HL-60/S4 treated with retinoic acid at 250 ng/mL for 4 days and 3 days (cell line): ENCODE results near the gene GBF1.
"Not testable (repeated sequence)": the region's sequence is repeated elsewhere in the genome, so short reads cannot be mapped to it uniquely, and the experiment has no call there.

Experiments
- in situ Hi-C: fragments of 300-500 bp; cut with MboI; formaldehyde crosslinking; loops from 2 replicates; pipeline ENCODE4 v1.7.0; 2022; ENCODE audit warnings: low sequenced_read_pairs

The GBF1 gene, protein sequence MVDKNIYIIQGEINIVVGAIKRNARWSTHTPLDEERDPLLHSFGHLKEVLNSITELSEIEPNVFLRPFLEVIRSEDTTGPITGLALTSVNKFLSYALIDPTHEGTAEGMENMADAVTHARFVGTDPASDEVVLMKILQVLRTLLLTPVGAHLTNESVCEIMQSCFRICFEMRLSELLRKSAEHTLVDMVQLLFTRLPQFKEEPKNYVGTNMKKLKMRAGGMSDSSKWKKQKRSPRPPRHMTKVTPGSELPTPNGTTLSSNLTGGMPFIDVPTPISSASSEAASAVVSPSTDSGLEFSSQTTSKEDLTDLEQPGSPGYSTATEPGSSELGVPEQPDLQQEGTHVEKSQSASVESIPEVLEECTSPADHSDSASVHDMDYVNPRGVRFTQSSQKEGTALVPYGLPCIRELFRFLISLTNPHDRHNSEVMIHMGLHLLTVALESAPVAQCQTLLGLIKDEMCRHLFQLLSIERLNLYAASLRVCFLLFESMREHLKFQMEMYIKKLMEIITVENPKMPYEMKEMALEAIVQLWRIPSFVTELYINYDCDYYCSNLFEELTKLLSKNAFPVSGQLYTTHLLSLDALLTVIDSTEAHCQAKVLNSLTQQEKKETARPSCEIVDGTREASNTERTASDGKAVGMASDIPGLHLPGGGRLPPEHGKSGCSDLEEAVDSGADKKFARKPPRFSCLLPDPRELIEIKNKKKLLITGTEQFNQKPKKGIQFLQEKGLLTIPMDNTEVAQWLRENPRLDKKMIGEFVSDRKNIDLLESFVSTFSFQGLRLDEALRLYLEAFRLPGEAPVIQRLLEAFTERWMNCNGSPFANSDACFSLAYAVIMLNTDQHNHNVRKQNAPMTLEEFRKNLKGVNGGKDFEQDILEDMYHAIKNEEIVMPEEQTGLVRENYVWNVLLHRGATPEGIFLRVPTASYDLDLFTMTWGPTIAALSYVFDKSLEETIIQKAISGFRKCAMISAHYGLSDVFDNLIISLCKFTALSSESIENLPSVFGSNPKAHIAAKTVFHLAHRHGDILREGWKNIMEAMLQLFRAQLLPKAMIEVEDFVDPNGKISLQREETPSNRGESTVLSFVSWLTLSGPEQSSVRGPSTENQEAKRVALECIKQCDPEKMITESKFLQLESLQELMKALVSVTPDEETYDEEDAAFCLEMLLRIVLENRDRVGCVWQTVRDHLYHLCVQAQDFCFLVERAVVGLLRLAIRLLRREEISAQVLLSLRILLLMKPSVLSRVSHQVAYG (N-terminal part only)

GRCh38 chr10:102245082-102245931 lies at the start of gene GBF1:
Gene GBF1, plus strand, starts transcription at chr10:102245532. Its CDS starts 13,407 bp downstream, at chr10:102258939.
- in situ Hi-C loops, result loop anchor here (25.0 kb wide), 1 partner anchor 342 kb away; no protein-coding TSS in a partner anchor

DNA sequence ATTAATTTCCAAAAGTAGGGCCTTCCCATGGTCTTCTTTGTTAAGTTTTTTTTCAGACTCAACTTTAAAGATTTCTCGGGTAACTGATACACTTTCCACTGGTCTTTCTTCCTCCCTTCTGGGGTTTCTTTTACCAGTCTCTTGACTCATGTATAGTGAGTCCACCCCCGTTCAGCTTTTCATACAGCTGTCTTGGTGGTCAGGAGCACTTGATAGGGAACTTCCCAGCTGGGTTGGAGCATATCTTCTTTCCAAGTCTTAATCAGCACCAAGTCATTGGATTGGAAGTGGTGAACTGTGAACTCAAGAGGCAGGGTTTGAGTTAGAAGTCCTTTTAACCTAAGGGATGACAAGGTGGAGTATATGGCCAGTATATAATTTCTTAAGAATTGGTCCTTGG lies 48.4 kb upstream of the GBF1 start:
- in situ Hi-C loops, result no loop called here

- in situ Hi-C loops, result no loop called here
These were observed 47.3 kb upstream of the GBF1 start for GRCh38 chr10:102198027-102198426.

- in situ Hi-C loops, result no loop called here
These were observed 44.3 kb upstream of the GBF1 start for GRCh38 chr10:102200751-102201640.

- in situ Hi-C loops, result no loop called here
These were observed 42.9 kb upstream of the GBF1 start for GRCh38 chr10:102202386-102202785.

GRCh38 chr10:102208311-102209035 lies 36.9 kb upstream of the GBF1 start:
- in situ Hi-C loops, result no loop called here

DNA sequence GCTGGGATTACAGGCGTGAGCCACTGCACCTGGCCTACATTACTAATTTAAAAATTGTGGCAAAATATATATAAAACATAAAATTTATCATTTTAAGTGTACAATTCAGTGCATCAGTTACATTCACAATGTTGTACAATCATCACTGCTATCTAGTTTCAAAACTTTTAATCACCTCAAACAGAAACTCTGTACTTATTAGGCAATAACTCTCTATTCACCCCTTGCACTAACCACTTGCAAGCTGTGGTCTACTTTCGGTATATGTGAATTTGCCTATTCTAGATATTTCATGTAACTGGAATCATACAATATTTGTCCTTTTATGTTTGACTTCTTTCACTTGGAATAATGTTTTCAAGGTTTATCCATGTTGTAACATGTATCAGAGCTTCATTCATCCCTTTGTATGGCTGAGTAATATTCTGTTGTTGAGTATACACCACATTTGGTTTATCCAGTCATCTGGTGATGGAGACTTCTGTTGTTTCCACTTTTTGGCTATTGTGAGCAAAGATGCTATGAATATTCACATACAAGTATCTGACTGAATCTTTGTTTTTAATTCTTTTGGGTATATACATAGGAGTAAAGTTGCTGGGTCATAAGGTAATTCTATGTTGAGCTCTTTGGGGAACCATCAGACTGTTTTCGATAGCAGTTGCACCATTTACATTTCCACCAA lies 33.6 kb upstream of the GBF1 start:
- in situ Hi-C loops, result no loop called here

DNA sequence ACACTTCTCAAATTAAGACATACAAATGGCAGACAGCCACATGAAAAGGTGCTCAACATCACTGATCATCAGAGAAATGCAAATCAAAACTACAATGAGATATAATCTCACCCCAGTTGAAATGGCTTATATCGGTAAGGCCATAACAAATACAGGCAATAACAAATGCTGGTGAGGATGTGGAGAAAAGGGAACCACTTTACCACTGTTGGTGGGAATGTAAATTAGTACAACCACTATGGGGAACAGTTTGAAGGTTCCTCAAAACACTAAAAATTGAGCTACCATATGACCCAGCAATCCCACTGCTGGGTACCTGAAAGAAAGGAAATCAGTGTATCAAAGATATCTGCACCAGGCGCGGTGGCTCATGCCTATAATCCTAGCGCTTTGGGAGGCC lies 31.7 kb upstream of the GBF1 start:
- in situ Hi-C loops, result not testable (repeated sequence)

DNA sequence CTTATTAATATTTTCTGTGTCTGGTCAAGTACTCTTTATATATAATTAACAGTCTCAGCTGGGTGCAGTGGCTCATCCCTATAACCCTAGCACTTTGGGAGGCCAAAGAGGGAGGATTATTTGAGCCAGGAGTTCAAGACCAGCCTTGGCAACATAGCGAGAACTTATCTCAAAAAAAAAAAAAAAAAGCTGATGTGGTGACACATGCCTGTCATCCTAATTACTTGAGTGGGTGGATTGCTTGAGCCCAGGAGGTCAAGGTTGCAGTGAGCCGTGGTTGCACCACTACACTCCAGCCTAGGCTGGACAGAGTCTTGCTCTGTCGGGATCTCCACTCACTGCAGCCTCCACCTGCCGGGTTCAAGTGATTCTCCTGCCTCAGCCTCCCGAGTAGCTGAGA lies 26.0 kb upstream of the GBF1 start:
- in situ Hi-C loops, result no loop called here

DNA sequence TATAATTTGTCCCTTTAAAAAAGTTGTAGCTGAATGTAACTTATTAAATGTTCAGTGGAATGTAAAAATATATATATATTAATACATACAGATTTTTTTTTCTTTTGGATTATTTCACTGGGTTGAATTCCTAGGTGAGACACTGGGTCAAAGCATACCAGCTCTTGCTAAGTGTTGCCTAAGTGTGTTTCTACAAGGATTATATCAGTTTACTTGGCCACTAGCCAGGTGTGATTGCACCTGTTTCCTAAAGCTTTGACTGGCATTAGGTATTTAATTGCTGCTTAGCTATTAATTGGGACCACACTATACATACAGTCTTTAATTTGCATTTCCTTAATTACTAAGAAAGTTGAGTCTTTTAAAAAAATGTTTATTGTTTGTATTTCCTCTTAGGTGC lies 24.7 kb upstream of the GBF1 start:
- in situ Hi-C loops, result no loop called here

DNA sequence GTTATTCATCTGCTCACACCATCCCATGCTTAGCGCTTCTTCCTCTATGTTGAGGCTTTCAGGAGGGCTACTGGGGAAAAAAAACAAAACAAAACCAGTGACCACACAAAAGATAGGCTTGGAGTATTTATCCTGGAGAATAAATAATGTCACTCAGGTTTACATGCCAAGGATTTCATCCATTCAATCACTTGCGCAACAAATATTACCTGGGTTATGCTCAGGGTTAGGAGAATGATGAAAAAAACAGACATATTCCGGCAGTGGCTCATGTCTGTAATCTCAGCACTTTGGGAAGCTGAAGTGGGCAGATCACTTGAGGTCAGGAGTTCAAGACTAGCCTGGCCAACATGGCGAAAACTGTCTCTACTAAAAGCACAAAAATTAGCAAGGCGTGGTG lies 22.5 kb upstream of the GBF1 start:
- in situ Hi-C loops, result no loop called here

DNA sequence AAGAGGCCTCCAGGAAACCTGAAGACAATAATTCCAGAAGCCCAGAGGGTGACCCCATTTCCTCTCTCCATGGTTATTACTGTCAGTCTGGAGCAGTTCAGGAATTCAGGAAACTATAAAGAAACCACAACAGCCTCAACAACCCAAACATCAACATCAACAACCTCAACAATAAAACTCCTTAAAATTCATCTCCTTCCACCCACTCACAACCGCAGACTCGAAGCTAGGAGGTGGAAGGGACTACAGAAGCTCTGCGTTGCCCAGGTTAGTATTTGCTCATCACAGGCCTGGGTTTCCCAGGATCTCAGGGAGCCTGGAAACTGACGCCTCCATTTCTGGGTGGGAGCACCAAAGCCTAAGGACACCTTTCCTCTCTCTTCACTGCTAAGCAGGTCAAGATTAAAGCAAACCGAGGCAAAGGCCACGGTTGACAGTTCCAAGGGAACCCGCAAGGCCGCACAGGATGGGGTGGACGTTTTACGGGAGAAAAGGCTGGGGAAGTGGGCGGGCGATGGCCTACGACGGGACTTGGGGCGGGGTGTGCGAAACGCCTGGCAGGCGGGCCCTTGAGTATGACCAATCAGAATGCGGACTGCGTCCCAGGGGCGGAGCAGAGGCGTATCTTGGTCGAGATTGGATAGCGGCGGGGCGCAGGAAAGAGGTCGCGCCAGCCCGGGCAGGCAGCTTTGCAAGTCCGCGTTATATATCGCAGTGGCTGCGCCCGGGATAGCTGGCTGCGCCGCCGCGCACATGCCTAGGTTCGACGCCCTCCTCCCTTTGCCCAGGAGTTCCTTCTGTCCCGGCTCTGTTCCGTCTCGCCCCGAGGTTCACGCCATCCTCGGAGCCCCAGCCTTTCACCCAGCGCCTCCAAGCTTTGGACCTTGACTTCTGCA lies 19.4 kb upstream of the GBF1 start, which contains the start of gene ELOVL3:
Gene ELOVL3 (plus strand): TSS at position 654 of the 896 bp plus-strand sequence. CDS start 250 bp downstream, outside the sequence.
- in situ Hi-C loops, result loop anchor here (25.0 kb wide), 1 partner anchor 361 kb away; no protein-coding TSS in a partner anchor

- in situ Hi-C loops, result loop anchor here (25.0 kb wide), 1 partner anchor 361 kb away; no protein-coding TSS in a partner anchor
These were observed 18.8 kb upstream of the GBF1 start for GRCh38 chr10:102226542-102226870.

GRCh38 chr10:102227050-102227449 lies 18.3 kb upstream of the GBF1 start:
- in situ Hi-C loops, result loop anchor here (25.0 kb wide), 1 partner anchor 360 kb away; no protein-coding TSS in a partner anchor

GRCh38 chr10:102229810-102230263 lies 15.5 kb upstream of the GBF1 start:
- in situ Hi-C loops, result loop anchor here (10.0 to 25.0 kb wide), 2 partner anchors 125 to 357 kb away; no protein-coding TSS in a partner anchor

- in situ Hi-C loops, result loop anchor here (10.0 to 25.0 kb wide), 2 partner anchors 124 to 357 kb away; no protein-coding TSS in a partner anchor
These were observed 15.0 kb upstream of the GBF1 start for GRCh38 chr10:102230264-102230860.
